GM12801 (cell line): Measurements from ENCODE around the gene CYP4B1.

ENCODE experiments used
- TF ChIP-seq, protein P1 (sequence below): IDR thresholded peaks from one replicate; pipeline ENCODE4 v1.5.1; 2011; ENCODE audit warnings: control low read depth; ENCODE audit not compliant: insufficient read length; ENCODE audit errors: extremely low read depth

The CYP4B1 gene

DNA sequence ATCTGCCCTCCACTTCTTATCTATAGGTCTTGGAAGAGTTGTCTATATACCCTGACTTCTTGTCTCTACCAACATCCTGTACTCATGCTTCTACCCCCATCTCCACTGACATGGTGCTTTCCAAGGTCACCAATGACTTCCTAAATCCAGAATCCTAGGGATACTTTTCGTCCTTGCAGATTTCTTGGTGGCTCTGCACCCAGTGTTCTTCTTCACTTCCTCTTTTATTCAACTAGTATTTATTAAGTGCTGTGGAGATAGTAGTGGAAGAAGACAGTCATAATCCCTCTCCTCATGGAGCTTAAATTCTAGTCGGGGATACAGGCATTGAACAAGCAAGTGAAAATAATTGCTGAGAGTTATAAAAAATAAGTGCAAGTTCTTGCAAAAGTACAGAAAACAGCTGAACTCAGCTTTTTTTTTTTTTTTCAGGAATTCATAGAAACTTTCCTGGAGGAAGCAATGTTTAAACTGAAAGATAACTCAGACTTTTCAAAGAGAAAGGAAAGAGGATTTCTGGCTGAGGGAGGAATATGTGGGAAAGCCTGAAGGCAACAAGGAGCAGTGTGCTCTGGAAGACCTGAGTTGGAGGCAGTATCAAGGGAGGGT is 38.2 kb upstream of the CYP4B1 start:
- TF ChIP-seq, protein P1, sequence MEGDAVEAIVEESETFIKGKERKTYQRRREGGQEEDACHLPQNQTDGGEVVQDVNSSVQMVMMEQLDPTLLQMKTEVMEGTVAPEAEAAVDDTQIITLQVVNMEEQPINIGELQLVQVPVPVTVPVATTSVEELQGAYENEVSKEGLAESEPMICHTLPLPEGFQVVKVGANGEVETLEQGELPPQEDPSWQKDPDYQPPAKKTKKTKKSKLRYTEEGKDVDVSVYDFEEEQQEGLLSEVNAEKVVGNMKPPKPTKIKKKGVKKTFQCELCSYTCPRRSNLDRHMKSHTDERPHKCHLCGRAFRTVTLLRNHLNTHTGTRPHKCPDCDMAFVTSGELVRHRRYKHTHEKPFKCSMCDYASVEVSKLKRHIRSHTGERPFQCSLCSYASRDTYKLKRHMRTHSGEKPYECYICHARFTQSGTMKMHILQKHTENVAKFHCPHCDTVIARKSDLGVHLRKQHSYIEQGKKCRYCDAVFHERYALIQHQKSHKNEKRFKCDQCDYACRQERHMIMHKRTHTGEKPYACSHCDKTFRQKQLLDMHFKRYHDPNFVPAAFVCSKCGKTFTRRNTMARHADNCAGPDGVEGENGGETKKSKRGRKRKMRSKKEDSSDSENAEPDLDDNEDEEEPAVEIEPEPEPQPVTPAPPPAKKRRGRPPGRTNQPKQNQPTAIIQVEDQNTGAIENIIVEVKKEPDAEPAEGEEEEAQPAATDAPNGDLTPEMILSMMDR = no peak

DNA sequence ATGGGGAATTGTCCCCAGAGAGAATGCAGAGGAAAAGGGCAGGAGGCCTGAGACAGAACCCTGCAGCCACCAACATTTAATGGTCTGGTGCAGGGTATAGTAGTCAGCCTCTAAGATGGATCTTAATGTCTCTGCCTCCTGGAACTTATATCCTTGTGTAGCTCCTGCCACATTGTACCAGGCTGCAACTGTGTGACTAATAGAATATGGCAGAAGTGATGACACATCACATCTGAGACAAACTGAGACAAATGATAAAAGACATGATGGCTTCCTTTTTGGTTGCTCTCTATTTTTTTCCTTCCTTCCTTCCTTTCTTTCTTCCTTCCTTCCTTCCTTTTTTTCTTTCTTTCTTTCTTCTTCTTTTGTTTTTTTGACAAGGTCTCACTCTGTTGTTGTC is 37.1 kb upstream of the CYP4B1 start:
- TF ChIP-seq, protein P1 = no peak

GRCh38 chr1:46764402-46764801 is 34.4 kb upstream of the CYP4B1 start:
- TF ChIP-seq, protein P1 = no peak

GRCh38 chr1:46767649-46768282 is 31.1 kb upstream of the CYP4B1 start:
- TF ChIP-seq, protein P1 = no peak

- TF ChIP-seq, protein P1 = no peak
These were observed 30.4 kb upstream of the CYP4B1 start for GRCh38 chr1:46768445-46768844.

DNA sequence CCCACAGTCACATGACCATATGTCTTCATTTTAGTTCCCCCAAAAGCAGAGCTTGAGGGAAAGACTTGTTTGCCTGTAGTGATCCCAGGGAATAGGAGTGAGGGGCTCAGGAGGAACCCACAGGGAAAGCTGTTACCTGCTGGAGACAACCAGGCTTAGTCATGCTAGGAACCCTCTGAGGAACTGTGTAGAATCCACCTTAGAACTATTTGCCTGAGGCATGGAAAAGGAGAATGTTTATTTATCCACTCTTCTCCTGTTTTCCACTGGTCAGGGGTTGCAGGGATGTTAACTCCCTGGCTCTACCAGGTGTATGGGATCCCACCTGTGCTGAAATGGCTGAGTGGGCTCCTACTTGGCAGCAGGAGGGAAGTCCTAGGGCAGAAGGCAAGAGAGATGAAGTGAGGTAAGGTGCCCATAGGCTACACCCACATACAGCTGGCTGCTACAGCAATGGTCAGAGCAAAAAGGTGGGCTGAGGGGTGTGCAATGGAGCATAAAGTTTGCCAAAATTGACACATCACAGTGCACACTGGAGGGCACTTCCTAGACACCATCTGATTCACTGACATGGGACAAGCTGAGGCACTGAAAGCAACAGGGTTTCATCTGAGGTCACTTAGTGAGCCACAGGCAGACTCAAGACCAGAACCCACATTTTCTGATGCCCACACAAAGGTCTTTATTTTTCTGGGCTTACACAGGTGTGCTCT is 29.7 kb upstream of the CYP4B1 start:
- TF ChIP-seq, protein P1 = no peak

DNA sequence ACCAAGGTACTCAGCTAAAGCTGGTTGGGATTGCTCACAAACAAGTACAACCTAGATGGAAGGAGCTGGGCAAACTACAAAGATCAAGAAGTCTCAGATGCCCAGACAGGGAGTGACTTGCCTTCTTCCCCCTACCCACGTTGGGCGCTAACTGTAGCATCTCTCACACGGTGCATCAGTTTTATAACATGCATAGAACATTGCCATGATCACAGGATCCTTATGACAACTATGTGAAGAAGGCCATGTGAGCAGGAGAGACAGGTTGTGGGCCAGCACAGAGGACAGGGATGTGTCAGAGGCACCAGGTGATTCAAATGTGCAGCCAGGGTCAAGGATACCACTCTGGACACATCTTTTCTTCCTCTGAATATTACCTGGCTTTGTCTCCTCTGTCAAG is 28.3 kb upstream of the CYP4B1 start:
- TF ChIP-seq, protein P1 = no peak
